ENCODE data around the gene HBE1.

DNA sequence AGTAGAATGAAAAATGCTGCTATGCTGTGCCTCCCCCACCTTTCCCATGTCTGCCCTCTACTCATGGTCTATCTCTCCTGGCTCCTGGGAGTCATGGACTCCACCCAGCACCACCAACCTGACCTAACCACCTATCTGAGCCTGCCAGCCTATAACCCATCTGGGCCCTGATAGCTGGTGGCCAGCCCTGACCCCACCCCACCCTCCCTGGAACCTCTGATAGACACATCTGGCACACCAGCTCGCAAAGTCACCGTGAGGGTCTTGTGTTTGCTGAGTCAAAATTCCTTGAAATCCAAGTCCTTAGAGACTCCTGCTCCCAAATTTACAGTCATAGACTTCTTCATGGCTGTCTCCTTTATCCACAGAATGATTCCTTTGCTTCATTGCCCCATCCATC, 14.9 kb upstream of the HBE1 start:
- no peak for TF ChIP-seq POLR2A (IDR thresholded peaks at IDR 0.05; ENCODE audit: low read depth, low read length)
- TF ChIP-seq, protein P1, sequence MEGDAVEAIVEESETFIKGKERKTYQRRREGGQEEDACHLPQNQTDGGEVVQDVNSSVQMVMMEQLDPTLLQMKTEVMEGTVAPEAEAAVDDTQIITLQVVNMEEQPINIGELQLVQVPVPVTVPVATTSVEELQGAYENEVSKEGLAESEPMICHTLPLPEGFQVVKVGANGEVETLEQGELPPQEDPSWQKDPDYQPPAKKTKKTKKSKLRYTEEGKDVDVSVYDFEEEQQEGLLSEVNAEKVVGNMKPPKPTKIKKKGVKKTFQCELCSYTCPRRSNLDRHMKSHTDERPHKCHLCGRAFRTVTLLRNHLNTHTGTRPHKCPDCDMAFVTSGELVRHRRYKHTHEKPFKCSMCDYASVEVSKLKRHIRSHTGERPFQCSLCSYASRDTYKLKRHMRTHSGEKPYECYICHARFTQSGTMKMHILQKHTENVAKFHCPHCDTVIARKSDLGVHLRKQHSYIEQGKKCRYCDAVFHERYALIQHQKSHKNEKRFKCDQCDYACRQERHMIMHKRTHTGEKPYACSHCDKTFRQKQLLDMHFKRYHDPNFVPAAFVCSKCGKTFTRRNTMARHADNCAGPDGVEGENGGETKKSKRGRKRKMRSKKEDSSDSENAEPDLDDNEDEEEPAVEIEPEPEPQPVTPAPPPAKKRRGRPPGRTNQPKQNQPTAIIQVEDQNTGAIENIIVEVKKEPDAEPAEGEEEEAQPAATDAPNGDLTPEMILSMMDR (IDR thresholded peaks at IDR 0.05 in 2 of 3, conservative IDR thresholded peaks at IDR 0.05 in 1 of 3; ENCODE audit: control insufficient read depth in 2 of 3, extremely low read depth in 1 of 3, insufficient read depth in 1 of 3, low read depth in 3 of 3, low read length in 3 of 3) = no peak
- no peak for TF ChIP-seq EZH2 (IDR thresholded peaks at IDR 0.05; ENCODE audit: borderline replicate concordance, control insufficient read depth, low read depth, low read length)
- TF ChIP-seq, protein P2, sequence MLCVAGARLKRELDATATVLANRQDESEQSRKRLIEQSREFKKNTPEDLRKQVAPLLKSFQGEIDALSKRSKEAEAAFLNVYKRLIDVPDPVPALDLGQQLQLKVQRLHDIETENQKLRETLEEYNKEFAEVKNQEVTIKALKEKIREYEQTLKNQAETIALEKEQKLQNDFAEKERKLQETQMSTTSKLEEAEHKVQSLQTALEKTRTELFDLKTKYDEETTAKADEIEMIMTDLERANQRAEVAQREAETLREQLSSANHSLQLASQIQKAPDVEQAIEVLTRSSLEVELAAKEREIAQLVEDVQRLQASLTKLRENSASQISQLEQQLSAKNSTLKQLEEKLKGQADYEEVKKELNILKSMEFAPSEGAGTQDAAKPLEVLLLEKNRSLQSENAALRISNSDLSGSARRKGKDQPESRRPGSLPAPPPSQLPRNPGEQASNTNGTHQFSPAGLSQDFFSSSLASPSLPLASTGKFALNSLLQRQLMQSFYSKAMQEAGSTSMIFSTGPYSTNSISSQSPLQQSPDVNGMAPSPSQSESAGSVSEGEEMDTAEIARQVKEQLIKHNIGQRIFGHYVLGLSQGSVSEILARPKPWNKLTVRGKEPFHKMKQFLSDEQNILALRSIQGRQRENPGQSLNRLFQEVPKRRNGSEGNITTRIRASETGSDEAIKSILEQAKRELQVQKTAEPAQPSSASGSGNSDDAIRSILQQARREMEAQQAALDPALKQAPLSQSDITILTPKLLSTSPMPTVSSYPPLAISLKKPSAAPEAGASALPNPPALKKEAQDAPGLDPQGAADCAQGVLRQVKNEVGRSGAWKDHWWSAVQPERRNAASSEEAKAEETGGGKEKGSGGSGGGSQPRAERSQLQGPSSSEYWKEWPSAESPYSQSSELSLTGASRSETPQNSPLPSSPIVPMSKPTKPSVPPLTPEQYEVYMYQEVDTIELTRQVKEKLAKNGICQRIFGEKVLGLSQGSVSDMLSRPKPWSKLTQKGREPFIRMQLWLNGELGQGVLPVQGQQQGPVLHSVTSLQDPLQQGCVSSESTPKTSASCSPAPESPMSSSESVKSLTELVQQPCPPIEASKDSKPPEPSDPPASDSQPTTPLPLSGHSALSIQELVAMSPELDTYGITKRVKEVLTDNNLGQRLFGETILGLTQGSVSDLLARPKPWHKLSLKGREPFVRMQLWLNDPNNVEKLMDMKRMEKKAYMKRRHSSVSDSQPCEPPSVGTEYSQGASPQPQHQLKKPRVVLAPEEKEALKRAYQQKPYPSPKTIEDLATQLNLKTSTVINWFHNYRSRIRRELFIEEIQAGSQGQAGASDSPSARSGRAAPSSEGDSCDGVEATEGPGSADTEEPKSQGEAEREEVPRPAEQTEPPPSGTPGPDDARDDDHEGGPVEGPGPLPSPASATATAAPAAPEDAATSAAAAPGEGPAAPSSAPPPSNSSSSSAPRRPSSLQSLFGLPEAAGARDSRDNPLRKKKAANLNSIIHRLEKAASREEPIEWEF (IDR thresholded peaks at IDR 0.05; ENCODE audit: insufficient replicate concordance, low read depth, low read length) = no peak
